ENCODE results near the gene MYO9A.

DNA sequence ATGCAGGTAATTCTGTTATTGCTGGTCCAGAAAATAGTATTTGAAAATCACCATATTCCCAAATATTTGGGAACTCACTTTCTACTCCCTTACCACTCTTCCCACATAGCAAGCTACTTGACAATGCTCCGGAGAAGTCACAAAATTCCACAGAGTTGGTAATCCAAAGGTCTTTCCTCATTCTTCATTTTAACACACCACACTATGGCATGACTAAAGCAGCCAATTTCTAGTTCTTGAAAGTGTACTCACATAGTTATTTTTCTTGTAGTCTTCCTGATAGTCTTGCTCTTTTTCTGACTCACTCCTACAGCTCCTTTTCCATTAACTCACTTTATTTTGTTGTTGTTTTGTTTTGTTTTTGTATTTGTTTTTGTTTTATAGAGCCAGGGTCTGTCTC is 67.2 kb downstream of the MYO9A start:
- TF ChIP-seq CTCF (conservative IDR thresholded peaks at IDR 0.05), result no peak
- TF ChIP-seq EZH2 (IDR thresholded peaks at IDR 0.05; ENCODE audit: low read depth), result no peak
